Measurements from ENCODE around the gene MTA2.
"Not testable (repeated sequence)": the region's sequence is repeated elsewhere in the genome, so short reads cannot be mapped to it uniquely, and the experiment has no call there.

Gene MTA2

DNA sequence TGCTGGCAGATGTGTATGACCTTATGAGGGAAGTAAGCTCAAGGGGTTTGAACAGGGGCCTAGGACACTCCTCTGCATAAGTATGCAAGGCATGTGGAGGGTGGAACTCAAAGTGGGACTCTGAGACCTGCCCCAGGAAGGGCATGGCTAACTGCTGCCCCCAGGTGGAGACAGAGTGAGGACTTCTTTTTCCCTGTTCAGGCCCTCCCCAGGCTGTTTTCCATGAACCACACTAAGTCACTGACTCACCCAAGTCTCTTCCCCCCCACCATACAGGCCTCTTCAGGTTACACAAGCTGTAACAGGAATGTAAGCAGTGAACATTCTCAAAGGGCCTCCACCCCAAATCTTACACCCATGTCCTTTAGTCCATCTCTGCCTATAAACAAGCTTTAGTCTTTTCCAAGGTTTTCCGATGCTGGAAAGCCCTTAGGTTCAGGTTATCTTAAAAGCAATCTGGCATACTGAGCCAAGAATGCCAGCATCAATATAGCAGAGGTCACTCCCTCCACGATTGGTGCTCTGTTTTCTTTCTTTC lies 41.0 kb downstream of the MTA2 start:
- Histone ChIP-seq H3K27me3 (ENCODE audit: insufficient read depth, poor library complexity, severe bottlenecking) (no peaks in the 10 kb centered on the region), H3K4me3 (ENCODE audit: severe bottlenecking) (no peak overlapping the region), H3K4me1 (ENCODE audit: insufficient read depth, poor library complexity, severe bottlenecking) (peaks cover 48% of the 10 kb centered on the region), H3K9me3 (ENCODE audit: severe bottlenecking) (no peaks in the 10 kb centered on the region), H3K36me3 (ENCODE audit: low read depth) (peaks cover 68% of the 10 kb centered on the region), H3K27ac (ENCODE audit: poor library complexity, severe bottlenecking) (peak overlapping the region; percentile 100)
- peak; percentile 96 for TF ChIP-seq CTCF (IDR thresholded peaks at IDR 0.05; ENCODE audit: poor library complexity, severe bottlenecking)
- DNase-seq (ENCODE audit: low spot score) (peak; percentile 96), ATAC-seq (ENCODE audit: low read depth) (peak; percentile 69)

DNA sequence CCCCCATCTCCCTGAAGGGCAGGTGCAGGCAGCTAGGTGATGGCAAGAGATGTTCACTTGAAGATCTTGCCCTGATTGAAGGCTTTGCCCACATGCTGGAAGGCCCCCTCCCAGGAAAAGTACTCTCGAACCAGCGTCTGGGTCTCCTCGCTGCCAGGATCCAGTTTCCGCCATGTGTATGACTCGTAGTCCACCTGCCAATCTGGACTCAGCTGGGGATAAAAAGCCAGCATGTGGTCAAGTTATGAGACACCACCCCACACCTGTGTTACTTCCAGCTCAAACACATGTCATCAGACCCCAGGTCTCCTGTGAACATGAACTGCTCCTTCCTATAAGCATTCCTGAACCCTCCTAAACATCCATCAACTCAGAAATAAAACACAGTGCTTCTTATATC lies 42.0 kb downstream of the MTA2 start:
- H3K27me3 ChIP-seq (ENCODE audit: insufficient read depth, poor library complexity, severe bottlenecking); ATAC-seq (ENCODE audit: low read depth); H3K4me3 ChIP-seq (ENCODE audit: severe bottlenecking); DNase-seq (ENCODE audit: low spot score); H3K9me3 ChIP-seq (ENCODE audit: severe bottlenecking): not testable (repeated sequence)
- peak overlapping the region; percentile 100 for H3K27ac ChIP-seq (ENCODE audit: poor library complexity, severe bottlenecking)
- H3K36me3 ChIP-seq (ENCODE audit: low read depth) = peaks cover 59% of the 10 kb centered on the region
- peaks cover 58% of the 10 kb centered on the region for H3K4me1 ChIP-seq (ENCODE audit: insufficient read depth, poor library complexity, severe bottlenecking)

DNA sequence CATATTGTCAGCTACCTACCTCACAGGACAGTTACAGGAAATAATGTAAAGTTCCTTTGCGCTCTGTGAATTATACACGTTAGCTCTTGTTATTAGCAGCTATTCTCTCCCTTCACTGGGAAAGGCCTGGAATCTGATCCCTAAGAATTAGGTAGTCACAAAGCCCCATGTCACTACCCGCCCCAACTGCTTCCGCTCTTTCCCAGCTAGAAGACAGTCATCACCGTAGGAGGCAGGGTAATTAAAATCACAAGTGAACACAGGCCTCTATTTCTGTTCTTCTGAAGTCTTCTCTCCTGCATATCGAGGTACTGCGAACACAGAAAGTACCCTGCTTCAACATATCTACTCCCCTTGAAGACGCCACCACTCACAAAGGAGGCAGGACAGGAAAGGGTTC lies 42.5 kb downstream of the MTA2 start:
- no peak for DNase-seq (ENCODE audit: low spot score)
- H3K9me3 ChIP-seq (ENCODE audit: severe bottlenecking) = no peaks in the 10 kb centered on the region
- no peak overlapping the region for H3K4me3 ChIP-seq (ENCODE audit: severe bottlenecking)
- H3K4me1 ChIP-seq (ENCODE audit: insufficient read depth, poor library complexity, severe bottlenecking) = peaks cover 62% of the 10 kb centered on the region
- H3K27me3 ChIP-seq (ENCODE audit: insufficient read depth, poor library complexity, severe bottlenecking) = no peaks in the 10 kb centered on the region
- peak overlapping the region; percentile 100 for H3K27ac ChIP-seq (ENCODE audit: poor library complexity, severe bottlenecking)
- ATAC-seq (ENCODE audit: low read depth) = no peak
- peaks cover 57% of the 10 kb centered on the region for H3K36me3 ChIP-seq (ENCODE audit: low read depth)
- no peak for TF ChIP-seq CTCF (IDR thresholded peaks at IDR 0.05; ENCODE audit: poor library complexity, severe bottlenecking)

DNA sequence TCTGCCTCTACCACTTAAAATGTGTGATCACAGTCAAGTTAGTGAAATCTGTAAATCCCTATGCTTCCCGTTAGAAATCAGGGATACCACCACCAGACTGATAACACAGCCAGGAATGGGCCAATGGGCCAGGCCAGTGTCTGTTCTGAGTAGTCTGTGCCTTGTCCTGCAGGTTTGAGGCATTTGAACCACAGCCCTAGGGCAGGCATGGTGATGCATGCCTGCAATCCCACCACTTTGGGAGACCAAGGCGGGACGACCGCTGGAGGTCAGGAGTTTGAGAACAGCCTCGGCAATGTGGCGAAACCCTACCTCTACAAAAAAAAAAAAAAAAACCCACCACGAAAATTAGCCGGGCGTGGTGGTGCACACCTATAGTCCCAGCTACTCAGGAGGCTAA lies 43.0 kb downstream of the MTA2 start:
- peak overlapping the region; percentile 100 for H3K27ac ChIP-seq (ENCODE audit: poor library complexity, severe bottlenecking)
- H3K4me1 ChIP-seq (ENCODE audit: insufficient read depth, poor library complexity, severe bottlenecking) = peaks cover 68% of the 10 kb centered on the region
- H3K36me3 ChIP-seq (ENCODE audit: low read depth) = peaks cover 52% of the 10 kb centered on the region

GRCh38 chr11:62556875-62557631 lies 44.6 kb downstream of the MTA2 start:
- ATAC-seq (ENCODE audit: low read depth) = no peak
- no peak overlapping the region for H3K4me3 ChIP-seq (ENCODE audit: severe bottlenecking)
- no peak for TF ChIP-seq CTCF (IDR thresholded peaks at IDR 0.05; ENCODE audit: poor library complexity, severe bottlenecking)
- peak overlapping the region; percentile 100 for H3K27ac ChIP-seq (ENCODE audit: poor library complexity, severe bottlenecking)
- no peaks in the 10 kb centered on the region for H3K27me3 ChIP-seq (ENCODE audit: insufficient read depth, poor library complexity, severe bottlenecking)
- peaks cover 78% of the 10 kb centered on the region for H3K4me1 ChIP-seq (ENCODE audit: insufficient read depth, poor library complexity, severe bottlenecking)
- H3K9me3 ChIP-seq (ENCODE audit: severe bottlenecking) = no peaks in the 10 kb centered on the region
- H3K36me3 ChIP-seq (ENCODE audit: low read depth) = peaks cover 36% of the 10 kb centered on the region
- no peak for DNase-seq (ENCODE audit: low spot score)

More for the DNA sequence above, 43.0 kb downstream of the MTA2 start:
- Histone ChIP-seq H3K27me3 (ENCODE audit: insufficient read depth, poor library complexity, severe bottlenecking) (no peaks in the 10 kb centered on the region), H3K4me3 (ENCODE audit: severe bottlenecking) (no peak overlapping the region), H3K9me3 (ENCODE audit: severe bottlenecking) (no peaks in the 10 kb centered on the region)
- no peak for DNase-seq (ENCODE audit: low spot score)
- no peak for ATAC-seq (ENCODE audit: low read depth)
- TF ChIP-seq CTCF (IDR thresholded peaks at IDR 0.05; ENCODE audit: poor library complexity, severe bottlenecking) = no peak
